TTC549 (cell line): ENCODE data around the gene CMTM8.

Source experiments
- FAIRE-seq: peaks from 2 replicates; lab custom pipeline; 2012; peaks lifted over from hg19 to GRCh38; lab: Jason Lieb, UNC

The CMTM8 gene

GRCh38 chr3:32280262-32280910 lies 41.9 kb downstream of the CMTM8 start:
- FAIRE-seq, result no peak

DNA sequence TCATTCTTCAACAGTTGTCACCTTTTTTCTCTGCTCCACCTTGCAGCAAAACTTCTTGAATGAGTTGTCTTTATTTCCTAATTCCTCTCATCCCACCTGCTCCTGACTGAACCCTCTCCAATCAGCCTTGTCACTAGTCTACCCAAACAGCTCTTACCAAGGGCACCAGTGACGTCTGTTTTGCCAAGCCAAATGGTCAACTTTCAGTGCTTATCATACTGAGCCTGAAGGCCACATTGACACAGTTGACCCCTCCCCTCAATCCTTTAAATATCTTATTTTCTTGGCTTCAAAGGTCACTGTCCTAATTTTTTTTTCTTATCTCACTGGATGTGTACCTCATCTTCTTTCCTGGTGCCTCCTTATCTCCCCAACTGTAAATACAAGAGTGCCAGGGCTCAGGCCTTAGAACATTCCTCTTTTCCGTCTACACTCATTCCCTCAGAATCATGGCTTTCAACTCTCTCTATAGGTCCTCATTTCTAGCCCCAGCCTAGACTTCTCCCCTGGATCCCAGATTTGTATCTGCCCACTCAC lies 43.2 kb downstream of the CMTM8 start:
- no peak for FAIRE-seq

DNA sequence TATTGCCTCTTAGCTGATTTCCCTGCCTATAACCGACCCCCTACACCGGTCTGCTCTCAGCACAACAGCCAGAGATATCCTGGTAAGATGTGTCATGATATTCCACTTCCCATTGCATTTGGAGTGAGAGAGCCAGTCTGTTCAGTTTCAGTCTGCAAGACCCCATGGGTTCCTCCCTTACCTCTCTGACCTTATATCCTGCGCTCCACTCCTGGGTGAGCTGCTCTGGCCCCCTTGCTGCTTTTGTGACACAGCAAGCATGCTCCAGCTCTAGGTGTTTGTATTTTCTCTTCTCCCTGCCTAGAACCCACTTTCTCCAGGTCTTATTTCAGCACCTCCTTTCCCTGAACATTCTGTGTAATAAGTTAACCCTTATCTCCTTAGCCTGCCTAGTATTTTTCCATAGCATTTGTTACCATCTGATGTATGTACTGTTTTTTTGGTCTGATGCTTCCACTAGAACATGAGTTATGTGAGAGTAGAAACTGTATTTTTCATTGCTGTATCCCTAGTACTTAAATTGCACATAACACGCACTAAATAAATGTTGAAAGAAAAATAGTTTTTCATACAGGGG lies 44.2 kb downstream of the CMTM8 start:
- FAIRE-seq, result no peak

- no peak for FAIRE-seq
Observed at GRCh38 chr3:32283304-32283703, 44.8 kb downstream of the CMTM8 start.

- no peak for FAIRE-seq
Observed at GRCh38 chr3:32284443-32285212, 46.1 kb downstream of the CMTM8 start.

DNA sequence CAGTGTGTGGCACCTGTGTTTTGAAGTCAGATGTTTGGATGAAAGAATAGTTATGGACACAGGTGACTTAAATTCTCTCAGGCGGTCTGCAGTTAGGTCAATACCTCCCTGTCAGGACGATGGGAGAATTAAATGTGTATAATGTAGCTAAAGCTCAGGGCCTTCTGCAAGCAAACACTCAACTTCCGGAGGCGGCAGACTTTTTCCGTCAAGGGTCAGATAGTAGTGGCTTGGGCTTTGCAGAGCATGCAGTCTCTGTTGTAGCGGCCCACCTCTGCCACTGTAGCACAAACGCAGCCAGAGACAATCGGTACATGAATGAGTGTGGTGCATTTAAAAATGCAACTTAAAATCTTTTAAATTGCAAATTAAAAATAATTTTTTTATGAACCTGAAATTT lies 47.4 kb downstream of the CMTM8 start:
- FAIRE-seq, result no peak

GRCh38 chr3:32288819-32289218 lies 50.3 kb downstream of the CMTM8 start:
- no peak for FAIRE-seq

DNA sequence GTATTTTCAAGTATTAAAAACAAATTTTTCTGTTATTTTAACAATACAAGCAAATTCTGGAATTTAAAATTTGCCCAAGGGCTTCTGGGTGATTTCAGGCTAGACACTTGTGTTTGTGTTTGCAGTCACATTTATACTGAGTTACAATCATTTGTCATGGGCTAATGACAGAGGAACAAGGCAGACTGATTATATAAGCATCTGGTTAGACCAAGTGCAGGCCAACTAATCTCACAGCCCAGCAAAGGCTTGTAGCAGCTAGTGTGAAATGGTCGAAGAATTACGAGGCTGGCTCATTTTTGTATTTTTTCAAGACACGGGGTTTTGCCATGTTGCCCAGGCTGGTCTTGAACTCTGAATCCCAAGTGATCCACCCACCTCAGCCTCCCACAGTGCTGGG lies 52.1 kb downstream of the CMTM8 start:
- FAIRE-seq, result no peak

GRCh38 chr3:32292085-32292796 lies 53.8 kb downstream of the CMTM8 start:
- no peak for FAIRE-seq

GRCh38 chr3:32293903-32294302 lies 55.4 kb downstream of the CMTM8 start:
- FAIRE-seq, result no peak

DNA sequence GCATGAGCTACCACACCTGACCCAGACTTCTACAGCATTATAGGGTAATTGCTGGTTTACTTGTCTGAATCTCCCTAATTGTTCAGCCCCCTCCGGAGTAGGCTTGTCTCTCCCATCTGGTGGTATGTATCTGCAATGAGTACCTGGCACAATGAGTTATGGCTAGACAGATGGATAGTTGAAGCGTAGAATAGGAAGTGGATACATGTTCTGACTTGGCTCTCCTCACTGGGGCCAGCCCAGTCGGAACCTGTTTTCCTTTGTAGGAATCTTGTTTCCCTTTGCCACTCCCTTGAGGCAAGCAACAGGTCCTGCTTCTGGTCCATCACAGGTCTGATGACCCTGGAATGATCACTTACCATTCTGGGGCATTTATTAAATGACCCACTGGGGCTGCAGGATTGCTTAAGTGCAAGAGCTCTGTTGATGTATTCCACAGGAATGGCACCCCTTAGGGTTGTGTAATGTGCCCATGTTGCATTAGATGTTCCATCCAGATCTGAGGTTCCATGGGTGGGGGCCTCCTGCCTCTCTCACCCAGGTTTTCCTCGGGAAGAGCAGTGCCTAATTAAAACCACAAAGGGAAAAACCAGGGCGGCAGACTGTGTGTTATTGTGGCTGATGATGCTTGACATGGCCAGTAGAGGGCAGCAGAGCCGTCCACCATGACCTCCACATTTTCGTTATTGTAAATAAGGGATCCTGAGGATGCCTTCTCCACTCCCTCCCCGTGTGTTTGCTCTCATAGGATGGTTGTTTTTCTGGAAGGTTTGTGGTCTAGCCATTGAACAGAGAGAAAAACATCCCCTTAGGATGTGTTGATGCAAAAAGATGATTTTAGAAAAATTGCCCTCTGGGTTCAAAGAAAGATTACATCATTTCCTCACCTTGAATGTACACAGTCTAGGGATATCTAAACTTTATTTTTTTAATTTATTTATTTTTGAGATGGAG lies 58.0 kb downstream of the CMTM8 start:
- FAIRE-seq, result no peak

DNA sequence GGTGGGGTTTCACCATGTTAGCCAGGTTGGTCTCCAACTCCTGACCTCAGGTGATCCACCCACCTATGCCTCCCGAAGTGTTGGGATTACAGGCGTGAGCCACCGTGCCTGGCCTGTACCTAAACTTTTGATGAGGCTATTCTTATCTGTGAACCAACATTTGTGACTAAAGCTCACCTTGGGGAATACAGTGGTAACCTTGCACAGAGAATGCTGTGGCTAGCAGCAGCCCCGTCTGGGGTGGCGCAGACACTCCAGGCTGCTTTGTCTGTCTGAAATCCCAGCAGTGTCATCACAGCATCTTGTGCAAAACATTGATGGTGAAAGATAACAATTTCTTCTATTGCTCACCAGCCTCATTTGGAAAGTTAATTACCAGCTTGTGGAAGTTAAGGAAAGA lies 58.9 kb downstream of the CMTM8 start:
- no peak for FAIRE-seq

GRCh38 chr3:32301426-32301825 lies 62.9 kb downstream of the CMTM8 start:
- FAIRE-seq, result no peak

DNA sequence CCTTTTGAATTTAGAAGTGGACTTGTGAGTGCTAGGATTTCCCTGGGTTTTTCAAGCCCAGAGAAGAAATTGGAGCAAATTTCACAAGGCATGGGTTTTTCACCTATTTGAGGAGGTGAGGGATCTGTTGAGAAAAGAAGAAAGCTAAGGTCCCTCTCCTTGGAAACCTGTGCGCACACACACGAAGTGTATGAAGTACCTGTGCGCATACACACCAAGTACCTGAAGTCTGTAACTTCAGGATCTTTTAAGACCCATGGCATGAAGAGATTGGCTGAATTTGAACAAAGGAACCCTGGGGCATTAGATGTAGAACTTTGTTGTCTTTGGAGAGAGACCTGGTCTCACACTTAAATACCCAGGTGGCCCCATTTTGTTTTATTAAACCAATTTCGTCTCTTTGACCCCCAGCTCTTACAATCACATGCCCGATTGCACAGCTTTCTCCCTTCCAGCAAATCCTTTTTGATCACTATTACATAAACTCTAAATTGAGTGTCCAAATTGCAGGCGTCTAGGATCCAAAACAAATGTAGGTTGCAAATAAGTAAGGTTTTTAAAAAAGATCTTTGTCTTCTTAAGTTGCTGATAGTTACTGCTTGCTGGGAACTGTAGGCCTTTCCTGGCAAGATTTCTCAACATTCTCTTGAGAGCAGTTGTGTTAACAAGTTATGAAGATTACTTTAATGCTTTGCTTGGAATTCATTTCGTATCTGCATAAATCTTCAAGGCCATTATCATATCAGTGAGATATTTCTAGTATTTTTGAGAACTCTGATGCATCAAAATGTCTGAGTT lies 64.3 kb downstream of the CMTM8 start:
- FAIRE-seq, result no peak

GRCh38 chr3:32303399-32303747 lies 64.9 kb downstream of the CMTM8 start:
- no peak for FAIRE-seq

DNA sequence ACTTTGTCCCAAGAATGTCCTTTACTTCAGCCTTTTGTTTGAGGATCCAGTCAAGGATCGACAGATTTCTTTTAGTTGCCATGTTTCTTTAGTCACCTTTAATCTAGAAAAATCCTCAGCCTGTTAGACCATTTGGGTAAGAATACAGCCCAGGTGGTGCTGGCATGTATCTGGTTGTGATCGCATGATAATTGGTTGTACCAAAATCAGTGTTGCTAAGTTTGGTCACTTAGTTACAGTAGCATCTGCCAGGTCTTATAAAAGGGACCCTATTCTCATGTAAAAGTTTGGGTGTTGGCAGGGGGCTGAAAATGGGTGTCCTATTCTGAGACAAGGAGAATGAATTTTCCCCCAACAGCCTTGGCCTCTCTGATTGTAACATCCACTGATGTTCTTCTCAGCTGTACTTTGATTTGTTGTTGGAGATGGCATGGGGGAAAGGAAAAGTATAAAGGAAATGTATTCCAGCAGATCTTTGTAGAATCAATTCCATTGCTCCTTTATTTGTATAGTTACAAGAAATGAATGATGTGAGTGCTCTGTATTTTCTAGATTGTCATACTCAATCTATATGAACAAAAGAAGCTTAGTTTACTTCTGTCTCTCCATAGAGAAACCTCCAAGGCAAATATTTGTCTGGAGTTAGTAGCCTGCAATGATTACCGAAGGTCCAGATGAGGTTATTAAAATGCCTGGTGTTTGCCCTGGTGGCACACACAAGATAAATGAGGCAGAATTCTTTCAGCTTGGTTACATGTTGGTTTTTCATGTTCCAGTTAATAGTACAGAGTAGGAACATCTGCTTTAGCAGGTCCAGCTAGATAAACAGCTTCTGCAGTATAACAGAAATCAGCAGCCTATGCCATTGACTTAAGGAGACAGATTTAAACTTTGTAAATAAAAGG lies 65.7 kb downstream of the CMTM8 start:
- no peak for FAIRE-seq

GRCh38 chr3:32305361-32305876 lies 66.9 kb downstream of the CMTM8 start:
- no peak for FAIRE-seq

DNA sequence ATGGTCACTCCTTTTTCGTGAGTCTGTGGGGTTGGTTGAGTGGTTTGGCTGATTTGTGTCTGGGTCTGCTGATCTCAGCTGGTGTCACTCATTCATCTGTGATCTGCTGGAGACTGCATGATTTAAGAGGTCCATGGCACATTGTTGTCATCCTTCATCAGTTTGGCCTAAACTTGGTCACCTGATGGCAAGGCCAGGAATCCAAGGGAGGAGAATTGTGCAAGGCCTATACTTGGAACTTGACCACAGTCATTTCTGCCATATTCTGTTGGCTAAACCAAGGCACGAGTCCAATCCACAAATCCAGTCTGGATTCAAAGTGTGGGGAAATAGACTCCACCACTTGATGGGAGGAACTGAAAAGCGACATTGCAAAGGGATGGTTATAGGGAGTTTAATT lies 67.6 kb downstream of the CMTM8 start:
- FAIRE-seq, result no peak

DNA sequence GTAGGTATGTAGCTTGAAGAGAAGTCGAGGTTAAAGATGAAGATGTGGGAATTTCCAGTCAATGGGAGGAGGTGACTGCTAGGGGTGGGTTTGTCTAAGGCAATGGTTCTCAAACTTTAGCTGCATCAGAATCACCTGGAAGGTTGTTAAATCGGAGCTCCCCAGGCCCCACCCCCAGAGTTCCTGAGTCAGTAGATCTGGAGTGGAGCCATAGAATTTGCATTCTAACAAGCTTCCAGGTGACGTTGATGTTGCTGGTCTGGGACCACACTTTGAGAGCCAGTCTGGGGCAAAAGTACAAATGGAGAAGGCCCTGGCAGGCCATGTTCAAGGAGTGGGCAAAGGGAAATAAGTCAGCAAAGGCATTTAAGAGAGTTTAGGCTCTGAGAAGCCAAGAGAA lies 69.1 kb downstream of the CMTM8 start:
- FAIRE-seq, result no peak

DNA sequence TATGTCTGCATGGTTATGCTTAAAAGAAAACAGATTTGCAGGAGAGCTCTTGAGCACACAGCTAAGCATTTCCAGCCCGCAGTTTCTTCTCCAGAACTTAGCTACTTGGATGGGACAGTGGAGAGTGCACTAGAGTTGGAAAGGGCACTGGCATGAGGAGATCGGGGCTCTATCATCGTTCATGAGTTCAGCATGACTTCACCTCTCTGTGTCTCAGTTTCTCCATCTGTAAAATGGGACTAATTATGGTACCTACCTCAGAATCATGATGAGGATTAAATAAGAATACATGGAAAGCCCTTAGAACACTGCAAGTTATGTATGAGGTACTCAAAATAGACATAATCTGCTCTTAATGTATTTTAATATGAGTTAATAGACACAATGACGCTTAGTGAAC lies 69.9 kb downstream of the CMTM8 start:
- no peak for FAIRE-seq
